H9 (cell line): ENCODE results near the gene ARMH3. TPM values are rescaled to one million over a fixed set of nuclear protein-coding genes. Genes with fewer than 3 reads are reported as not detected.

Experiments
- DNase-seq: peaks from one replicate; pipeline ENCODE4 v3.0.0-alpha.2; 2017
- H2AFZ ChIP-seq: one replicate; pipeline ENCODE4 v1.6.1; 2013; ENCODE audit warnings: mild to moderate bottlenecking, low read length, control low read depth, moderate library complexity
- H2AK5ac ChIP-seq: 2 replicates; pipeline ENCODE4 v1.6.1; 2013; ENCODE audit warnings: low read length, control low read depth, mixed read lengths; ENCODE audit not compliant: insufficient read length
- H2BK120ac ChIP-seq: one replicate; pipeline ENCODE4 v1.6.1; 2013; ENCODE audit warnings: low read depth, mild to moderate bottlenecking, low read length, control low read depth, inconsistent platforms; ENCODE audit not compliant: poor library complexity, severe bottlenecking
- H2BK12ac ChIP-seq: 2 replicates; pipeline ENCODE4 v1.6.1; 2013; ENCODE audit warnings: low read length, control low read depth, mixed read lengths, low read depth; ENCODE audit not compliant: insufficient read length
- H2BK15ac ChIP-seq: 2 replicates; pipeline ENCODE4 v1.6.1; 2013; ENCODE audit warnings: low read depth, low read length, control low read depth
- H2BK20ac ChIP-seq: one replicate; pipeline ENCODE4 v1.6.1; 2013; ENCODE audit warnings: low read depth, mild to moderate bottlenecking, low read length, control low read depth, inconsistent platforms; ENCODE audit not compliant: poor library complexity, severe bottlenecking
- H2BK5ac ChIP-seq: 2 replicates; pipeline ENCODE4 v1.6.1; 2013; ENCODE audit warnings: low read length, control low read depth, mixed read lengths; ENCODE audit not compliant: insufficient read length
- H3K14ac ChIP-seq: 2 replicates; pipeline ENCODE4 v1.6.1; 2013; ENCODE audit warnings: low read length, control low read depth; ENCODE audit not compliant: insufficient read depth
- H3K18ac ChIP-seq: 2 replicates; pipeline ENCODE4 v1.6.1; 2013; ENCODE audit warnings: low read depth, mild to moderate bottlenecking, mixed read lengths, low read length, control low read depth; ENCODE audit not compliant: insufficient read length
- H3K23ac ChIP-seq: 2 replicates; pipeline ENCODE4 v1.6.1; 2013; ENCODE audit warnings: low read length, control low read depth, mixed read lengths, low read depth; ENCODE audit not compliant: insufficient read length
- H3K23me2 ChIP-seq: 2 replicates; pipeline ENCODE4 v1.6.1; 2013; ENCODE audit warnings: low read depth, mild to moderate bottlenecking, mixed read lengths, low read length, control low read depth; ENCODE audit not compliant: insufficient read length, poor library complexity, severe bottlenecking
- H3K27ac ChIP-seq: 2 replicates; pipeline ENCODE4 v1.5.1; 2013; ENCODE audit warnings: low read length, control low read depth, mixed read lengths, low read depth; ENCODE audit not compliant: insufficient read length
- H3K27me3 ChIP-seq: 2 replicates; pipeline ENCODE4 v1.6.1; 2013; ENCODE audit warnings: low read length, control low read depth, inconsistent platforms; ENCODE audit not compliant: insufficient read depth
- H3K4ac ChIP-seq: 2 replicates; pipeline ENCODE4 v1.6.1; 2013; ENCODE audit warnings: low read depth, mild to moderate bottlenecking, control low read depth, inconsistent platforms, low read length, moderate library complexity
- H3K4me1 ChIP-seq: 2 replicates; pipeline ENCODE4 v1.6.1; 2013; ENCODE audit warnings: low read length, control low read depth, inconsistent platforms; ENCODE audit not compliant: insufficient read depth
- H3K4me2 ChIP-seq: 2 replicates; pipeline ENCODE4 v1.6.1; 2013; ENCODE audit warnings: low read length, control low read depth, mixed read lengths; ENCODE audit not compliant: insufficient read length, insufficient read depth
- H3K56ac ChIP-seq: 2 replicates; pipeline ENCODE4 v1.6.1; 2013; ENCODE audit warnings: low read depth, mild to moderate bottlenecking, mixed read lengths, low read length, control low read depth; ENCODE audit not compliant: insufficient read length
- H3K79me1 ChIP-seq: 2 replicates; pipeline ENCODE4 v1.6.1; 2013; ENCODE audit warnings: low read depth, mild to moderate bottlenecking, moderate library complexity, low read length, control low read depth, inconsistent platforms; ENCODE audit not compliant: insufficient read depth, poor library complexity, severe bottlenecking
- H3K79me2 ChIP-seq: 2 replicates; pipeline ENCODE4 v1.6.1; 2013; ENCODE audit warnings: low read length, control low read depth, inconsistent platforms; ENCODE audit not compliant: insufficient read depth
- H3K9ac ChIP-seq: 2 replicates; pipeline ENCODE4 v1.6.1; 2013; ENCODE audit warnings: low read length, control low read depth, mixed read lengths; ENCODE audit not compliant: insufficient read length; ENCODE audit errors: extremely low read depth
- H3K9me3 ChIP-seq: one replicate; pipeline ENCODE4 v1.6.1; 2013; ENCODE audit warnings: low read depth, low read length, inconsistent platforms; ENCODE audit not compliant: control insufficient read depth
- H3T11ph ChIP-seq: one replicate; pipeline ENCODE4 v1.6.1; 2013; ENCODE audit warnings: mild to moderate bottlenecking, low read length, control low read depth, inconsistent platforms
- H4K20me1 ChIP-seq: one replicate; pipeline ENCODE4 v1.6.1; 2013; ENCODE audit not compliant: control insufficient read depth, insufficient read length, insufficient read depth
- H4K5ac ChIP-seq: 2 replicates; pipeline ENCODE4 v1.6.1; 2013; ENCODE audit warnings: low read depth, mild to moderate bottlenecking, mixed read lengths, low read length, control low read depth; ENCODE audit not compliant: insufficient read length
- H4K8ac ChIP-seq: replicated peaks from 2 replicates; pipeline ENCODE4 v1.6.1; 2013; ENCODE audit warnings: low read length, control low read depth, mixed read lengths, low read depth; ENCODE audit not compliant: insufficient read length
- H4K91ac ChIP-seq: 2 replicates; pipeline ENCODE4 v1.6.1; 2013; ENCODE audit warnings: low read depth, mild to moderate bottlenecking, moderate library complexity, mixed read lengths, low read length, control low read depth; ENCODE audit not compliant: insufficient read length
- H3K27ac Mint-ChIP-seq, 3 experiments: 2 replicates in 2 of 3; 3 replicates in 1 of 3; pipeline ENCODE4 v1.8.0; 2020 to 2021; ENCODE audit warnings: mixed read lengths in 3 of 3, mild to moderate bottlenecking in 1 of 3, moderate library complexity in 1 of 3
- H3K27me3 Mint-ChIP-seq: 2 replicates; pipeline ENCODE4 v1.8.0; 2021; ENCODE audit warnings: low read depth, mild to moderate bottlenecking, moderate library complexity, mixed read lengths
- H3K36me3 Mint-ChIP-seq, 3 experiments: 2 replicates in 2 of 3; 3 replicates in 1 of 3; pipeline ENCODE4 v1.8.0; 2020 to 2021; ENCODE audit warnings: low read depth in 3 of 3, mixed read lengths in 3 of 3; ENCODE audit not compliant: insufficient read depth in 1 of 3
- H3K4me1 Mint-ChIP-seq, 2 experiments: 2 replicates each; pipeline ENCODE4 v1.8.0; 2020; ENCODE audit warnings: mixed read lengths in 2 of 2
- H3K4me3 Mint-ChIP-seq, 2 experiments: 2 replicates in 1 of 2; 3 replicates in 1 of 2; pipeline ENCODE4 v1.8.0; 2020 to 2021; ENCODE audit warnings: mild to moderate bottlenecking in 2 of 2, mixed read lengths in 2 of 2, moderate library complexity in 1 of 2
- H3K9me3 Mint-ChIP-seq, 2 experiments: 2 replicates in 1 of 2; 3 replicates in 1 of 2; pipeline ENCODE4 v1.8.0; 2020; ENCODE audit warnings: mild to moderate bottlenecking in 2 of 2, mixed read lengths in 2 of 2, moderate library complexity in 1 of 2
- CTCF ChIP-seq: fragments of 200-600 bp; sonication (generic); conservative IDR thresholded peaks from 3 replicates; pipeline ENCODE4 v1.8.0; 2021; ENCODE audit warnings: antibody characterized with exemption, mild to moderate bottlenecking
- WGBS: extraction: QIAGEN DNeasy Blood & Tissue Kit; methylation state at CpG from one replicate; pipeline ENCODE4 v1.1.7; 2013; ENCODE audit warnings: missing lambda C conversion rate, low lambda C conversion rate, mixed read lengths; ENCODE audit not compliant: insufficient read length; ENCODE audit errors: extremely low coverage; 5-methylcytosine and 5-hydroxymethylcytosine counted together
- total RNA-seq: library from RNA; stranded (reverse); gene quantifications from 2 replicates; pipeline ENCODE4 v1.2.1, GENCODE V29; 2021

ARMH3 gene
- total RNA-seq, 1 experiment from 2014 or later = 20.4 TPM

- H4K20me1 ChIP-seq = no peaks in the 10 kb centered on the region
- H3K4me1 Mint-ChIP-seq = peaks cover 7 to 18% of the 10 kb centered on the region in 2 experiments
Observed at GRCh38 chr10:101895781-101896180, 160.2 kb downstream of the ARMH3 start.

More at GRCh38 chr10:101895781-101896180, 160.2 kb downstream of the ARMH3 start:
- Mint-ChIP-seq H3K4me3 (no peak overlapping the region), H3K9me3 (no peaks in the 10 kb centered on the region), H3K36me3 (no peaks in the 10 kb centered on the region), H3K27ac (no peak overlapping the region; a peak in 1 of 7 replicates), H3K27me3 (no peaks in the 10 kb centered on the region)
- TF ChIP-seq CTCF = no peak
- Histone ChIP-seq H2BK5ac (no peak overlapping the region), H3K9ac (no peak overlapping the region), H3K4ac (no peak overlapping the region), H3K23me2 (no peaks in the 10 kb centered on the region), H4K8ac (no peak overlapping the region), H2BK12ac (no peak overlapping the region), H3K9me3 (no peaks in the 10 kb centered on the region), H4K5ac (no peak overlapping the region), H3K14ac (no peak overlapping the region), H4K91ac (no peak overlapping the region), H3K79me1 (no peaks in the 10 kb centered on the region), H3K27me3 (no peaks in the 10 kb centered on the region), H2BK20ac (no peak overlapping the region), H2AK5ac (no peak overlapping the region), H2AFZ (no peak overlapping the region), H3K79me2 (no peaks in the 10 kb centered on the region), H3K4me1 (no peaks in the 10 kb centered on the region), H3K18ac (no peak overlapping the region), H3K27ac (no peak overlapping the region), H3K4me2 (no peak overlapping the region), H2BK120ac (no peak overlapping the region), H3K56ac (no peak overlapping the region), H2BK15ac (no peak overlapping the region), H3K23ac (no peak overlapping the region), H3T11ph (no peak overlapping the region)
- no peak for DNase-seq
- no CpG with 5 or more reads among the region's 4 CpGs for WGBS
